ENCODE results near the gene HK1.

The HK1 gene

GRCh38 chr10:69343905-69344304, 65.6 kb downstream of the HK1 start:
- no peak overlapping the region for H3K4me3 ChIP-seq (ENCODE audit: low read depth, low read length)
- DNase-seq (ENCODE audit: low read depth) = no peak
- TF ChIP-seq POLR2A (IDR thresholded peaks at IDR 0.05; ENCODE audit: extremely low read depth, insufficient read length) = no peak
- TF ChIP-seq MAX (IDR thresholded peaks at IDR 0.05; ENCODE audit: low read depth, low read length) = no peak
- no peak for TF ChIP-seq MYC (IDR thresholded peaks at IDR 0.05; ENCODE audit: low read depth, low read length)

GRCh38 chr10:69344591-69345252, 66.4 kb downstream of the HK1 start:
- H3K4me3 ChIP-seq (ENCODE audit: low read depth, low read length) = no peak overlapping the region
- TF ChIP-seq MYC (IDR thresholded peaks at IDR 0.05; ENCODE audit: low read depth, low read length) (peak; percentile 15; the same call in 1 of the 2 replicates), CTCF (IDR thresholded peaks at IDR 0.05; ENCODE audit: low read depth, low read length) (no peak)

GRCh38 chr10:69345402-69345801, 67.1 kb downstream of the HK1 start:
- no peak overlapping the region for H3K4me3 ChIP-seq (ENCODE audit: low read depth, low read length)
- no peak for DNase-seq (ENCODE audit: low read depth)
- no peak for TF ChIP-seq MAX (IDR thresholded peaks at IDR 0.05; ENCODE audit: low read depth, low read length)
- TF ChIP-seq CTCF (IDR thresholded peaks at IDR 0.05; ENCODE audit: low read depth, low read length) = no peak
- TF ChIP-seq POLR2A (IDR thresholded peaks at IDR 0.05; ENCODE audit: extremely low read depth, insufficient read length) = no peak
- no peak for TF ChIP-seq MYC (IDR thresholded peaks at IDR 0.05; ENCODE audit: low read depth, low read length)

More at GRCh38 chr10:69344591-69345252, 66.4 kb downstream of the HK1 start:
- peak; percentile 77 for DNase-seq (ENCODE audit: low read depth)

GRCh38 chr10:69345890-69346474, 67.7 kb downstream of the HK1 start:
- DNase-seq (ENCODE audit: low read depth) = no peak
- no peak overlapping the region for H3K4me3 ChIP-seq (ENCODE audit: low read depth, low read length)
- no peak for TF ChIP-seq CTCF (IDR thresholded peaks at IDR 0.05; ENCODE audit: low read depth, low read length)
- TF ChIP-seq MAX (IDR thresholded peaks at IDR 0.05; ENCODE audit: low read depth, low read length) = no peak
- TF ChIP-seq POLR2A (IDR thresholded peaks at IDR 0.05; ENCODE audit: extremely low read depth, insufficient read length) = no peak
- TF ChIP-seq MYC (IDR thresholded peaks at IDR 0.05; ENCODE audit: low read depth, low read length) = no peak

- TF ChIP-seq MYC (IDR thresholded peaks at IDR 0.05; ENCODE audit: low read depth, low read length) (no peak), MAX (IDR thresholded peaks at IDR 0.05; ENCODE audit: low read depth, low read length) (no peak), CTCF (IDR thresholded peaks at IDR 0.05; ENCODE audit: low read depth, low read length) (no peak), POLR2A (IDR thresholded peaks at IDR 0.05; ENCODE audit: extremely low read depth, insufficient read length) (no peak)
- DNase-seq (ENCODE audit: low read depth) = no peak
- H3K4me3 ChIP-seq (ENCODE audit: low read depth, low read length) = no peak overlapping the region
Observed at GRCh38 chr10:69346776-69347175, 68.5 kb downstream of the HK1 start.

GRCh38 chr10:69348816-69349541, 70.7 kb downstream of the HK1 start:
- DNase-seq (ENCODE audit: low read depth) = peak; percentile 73
- no peak overlapping the region for H3K4me3 ChIP-seq (ENCODE audit: low read depth, low read length)
- TF ChIP-seq POLR2A (IDR thresholded peaks at IDR 0.05; ENCODE audit: extremely low read depth, insufficient read length) (no peak), MYC (IDR thresholded peaks at IDR 0.05; ENCODE audit: low read depth, low read length) (peak; percentile 22; the same call in 1 of the 2 replicates), CTCF (IDR thresholded peaks at IDR 0.05; ENCODE audit: low read depth, low read length) (no peak), MAX (IDR thresholded peaks at IDR 0.05; ENCODE audit: low read depth, low read length) (peak; percentile 25; the same call in 1 of the 2 replicates)

All from NB4 (cell line).